Fibroblast of skin of scalp (primary cell): Measurements from ENCODE around the gene CCDC86.
A peak's percentile ranks its signal among the peaks of the same experiment; 100 is the strongest.

Source experiments
- DNase-seq: peaks from one replicate; pipeline ENCODE4 v3.0.0-alpha.2; 2013

The CCDC86 gene

GRCh38 chr11:60854140-60854846 is 12.4 kb downstream of the CCDC86 start:
- no peak for DNase-seq

- no peak for DNase-seq
These were observed 13.2 kb downstream of the CCDC86 start for GRCh38 chr11:60854847-60855725.

GRCh38 chr11:60855726-60856633 is 14.1 kb downstream of the CCDC86 start, which contains the start of gene PTGDR2:
PTGDR2 (minus strand) TSS chr11:60855950; CDS start chr11:60853722, 2,228 bp downstream.
- no peak for DNase-seq

- peak; percentile 43 for DNase-seq
These were observed 15.7 kb downstream of the CCDC86 start for GRCh38 chr11:60857378-60858232.

GRCh38 chr11:60858236-60858635 is 16.3 kb downstream of the CCDC86 start:
- DNase-seq = no peak

GRCh38 chr11:60858731-60859464 is 17.0 kb downstream of the CCDC86 start:
- no peak for DNase-seq

GRCh38 chr11:60859616-60860250 is 17.8 kb downstream of the CCDC86 start:
- DNase-seq = no peak

GRCh38 chr11:60860943-60861342 is 19.0 kb downstream of the CCDC86 start:
- DNase-seq = peak; percentile 71

GRCh38 chr11:60862171-60862570 is 20.3 kb downstream of the CCDC86 start:
- DNase-seq = no peak

GRCh38 chr11:60863550-60864521 is 21.9 kb downstream of the CCDC86 start:
- no peak for DNase-seq

GRCh38 chr11:60864856-60865513 is 23.1 kb downstream of the CCDC86 start:
- DNase-seq = no peak

GRCh38 chr11:60866911-60867870 is 25.3 kb downstream of the CCDC86 start, which contains the start of gene ZP1:
ZP1 (plus strand) TSS chr11:60867542; CDS start chr11:60867562, 20 bp downstream.
- DNase-seq = no peak

GRCh38 chr11:60867871-60868681 is 26.2 kb downstream of the CCDC86 start:
- no peak for DNase-seq

- no peak for DNase-seq
These were observed 27.0 kb downstream of the CCDC86 start for GRCh38 chr11:60868682-60869450.

GRCh38 chr11:60869451-60869825 is 27.5 kb downstream of the CCDC86 start:
- DNase-seq = no peak

GRCh38 chr11:60870276-60870675 is 28.4 kb downstream of the CCDC86 start:
- no peak for DNase-seq
